GM18502 (cell line): ENCODE data around the gene CGNL1.

Experiments used
- ATAC-seq: cut with Tn5 transposase; IDR thresholded peaks from one replicate; pipeline ENCODE4 v1.9.1; 2021; ENCODE audit warnings: mild to moderate bottlenecking; ENCODE audit not compliant: unreplicated experiment, poor library complexity

Gene CGNL1

DNA sequence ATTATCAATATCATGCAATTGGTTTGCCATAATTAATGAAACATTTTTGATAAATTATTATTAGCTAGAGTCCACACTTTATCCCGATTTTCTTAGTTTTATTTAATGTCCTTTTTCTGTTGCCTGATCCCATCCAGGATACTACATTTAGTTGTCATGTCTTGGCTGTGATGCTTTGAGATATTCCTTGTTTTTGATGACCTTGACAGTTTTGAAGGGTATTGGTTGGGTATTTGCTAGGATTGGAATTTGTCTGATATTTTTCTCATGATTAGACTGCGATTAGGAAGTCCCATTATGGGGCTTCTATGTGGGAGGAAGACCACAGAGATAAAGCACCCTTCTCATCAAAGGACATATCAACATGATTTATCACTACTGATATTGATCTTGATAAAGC lies 43.0 kb downstream of the CGNL1 start:
- no peak for ATAC-seq

DNA sequence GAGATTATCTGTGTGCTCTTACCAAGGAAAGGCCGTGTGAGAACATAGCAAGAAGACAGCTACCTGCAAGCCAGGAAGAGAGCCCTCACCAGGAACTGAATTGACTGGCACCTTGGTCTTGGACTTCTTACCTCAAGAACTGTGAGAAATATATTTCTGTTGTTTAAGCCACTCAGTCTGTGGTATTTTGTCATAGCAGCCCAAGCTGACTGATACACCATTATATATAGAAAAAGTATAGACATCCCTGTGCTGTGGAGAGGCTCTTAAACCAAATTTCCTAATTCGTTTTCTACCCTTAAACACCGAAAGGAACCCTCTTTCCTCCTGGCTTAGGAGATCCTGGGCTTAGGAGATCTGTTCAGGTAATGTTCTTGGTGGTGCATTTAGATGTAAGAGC lies 44.8 kb downstream of the CGNL1 start:
- no peak for ATAC-seq

DNA sequence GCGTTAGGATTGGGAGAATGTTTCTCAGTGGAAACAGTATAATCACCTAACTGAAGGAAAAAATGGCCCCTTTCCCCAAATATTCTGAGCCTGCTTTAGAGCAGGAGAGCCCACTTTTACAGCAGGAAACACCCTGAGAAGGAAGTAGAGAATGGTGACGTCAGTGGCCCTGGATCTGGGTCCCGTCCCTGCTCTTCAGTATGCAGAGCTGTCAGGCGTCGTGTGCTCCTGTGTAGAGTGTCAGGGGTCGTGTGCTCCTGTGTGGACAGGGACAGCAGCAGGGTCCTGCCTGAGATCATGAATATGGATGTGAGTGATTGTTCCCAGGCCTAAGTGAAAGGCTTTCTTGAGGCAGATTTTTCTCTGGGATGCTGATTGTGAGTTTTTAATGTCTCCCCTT lies 45.2 kb downstream of the CGNL1 start:
- no peak for ATAC-seq

DNA sequence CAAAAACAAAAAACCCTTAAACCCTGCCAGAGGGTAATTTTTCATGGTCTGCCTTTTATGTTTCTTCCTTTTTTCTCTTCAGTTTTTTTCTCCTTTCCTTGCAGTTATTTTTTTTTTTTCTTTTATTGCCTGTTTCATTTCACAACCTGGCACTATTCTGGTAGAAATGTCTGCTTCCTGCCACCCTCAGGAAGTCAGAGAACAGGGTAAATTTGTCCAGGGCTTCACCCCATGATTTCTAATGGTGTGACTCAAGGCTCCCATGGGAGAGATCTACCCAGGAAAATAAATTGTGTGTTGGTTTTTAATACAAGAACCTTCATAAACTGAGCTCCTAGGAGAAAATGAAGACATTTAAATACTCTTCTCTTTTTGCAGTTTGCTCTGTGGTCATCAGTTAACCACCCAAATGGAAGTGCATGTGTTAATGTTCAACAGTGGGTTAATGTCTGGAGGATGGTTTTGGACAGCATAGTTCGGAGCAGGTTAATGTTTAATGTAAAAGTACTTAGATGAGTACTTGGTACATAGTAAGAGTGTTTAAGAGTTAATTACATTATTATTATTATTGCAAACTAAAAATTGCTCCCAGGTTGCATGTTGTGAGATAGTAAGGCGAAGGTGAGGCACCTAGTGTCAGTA lies 45.9 kb downstream of the CGNL1 start:
- ATAC-seq = no peak

DNA sequence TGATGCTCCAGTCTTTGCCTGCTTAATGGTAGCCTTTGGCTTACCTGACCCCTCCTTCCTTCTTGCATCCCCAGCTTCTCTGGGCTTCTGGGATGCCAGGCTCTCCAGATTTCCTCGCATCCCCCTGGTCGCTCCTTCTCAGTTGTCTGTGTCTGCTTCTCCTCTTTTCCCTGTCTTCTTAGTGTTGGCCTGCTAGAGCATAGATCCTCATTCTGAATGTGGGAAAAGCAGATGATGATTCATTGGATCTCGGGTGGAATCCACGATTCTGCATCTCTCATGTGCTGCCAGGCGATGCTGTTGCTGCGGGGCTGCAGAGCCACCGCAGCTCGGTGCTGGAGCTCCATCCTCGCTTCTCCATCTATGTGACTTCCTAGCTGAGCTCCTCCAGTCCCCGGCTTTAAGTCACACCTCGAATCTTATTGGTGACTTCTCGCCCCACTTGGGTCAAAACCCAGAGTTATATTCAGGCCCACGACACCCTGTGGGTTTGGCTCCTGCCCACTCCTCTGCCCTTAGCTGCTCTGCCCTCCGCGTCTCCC lies 47.4 kb downstream of the CGNL1 start:
- no peak for ATAC-seq

DNA sequence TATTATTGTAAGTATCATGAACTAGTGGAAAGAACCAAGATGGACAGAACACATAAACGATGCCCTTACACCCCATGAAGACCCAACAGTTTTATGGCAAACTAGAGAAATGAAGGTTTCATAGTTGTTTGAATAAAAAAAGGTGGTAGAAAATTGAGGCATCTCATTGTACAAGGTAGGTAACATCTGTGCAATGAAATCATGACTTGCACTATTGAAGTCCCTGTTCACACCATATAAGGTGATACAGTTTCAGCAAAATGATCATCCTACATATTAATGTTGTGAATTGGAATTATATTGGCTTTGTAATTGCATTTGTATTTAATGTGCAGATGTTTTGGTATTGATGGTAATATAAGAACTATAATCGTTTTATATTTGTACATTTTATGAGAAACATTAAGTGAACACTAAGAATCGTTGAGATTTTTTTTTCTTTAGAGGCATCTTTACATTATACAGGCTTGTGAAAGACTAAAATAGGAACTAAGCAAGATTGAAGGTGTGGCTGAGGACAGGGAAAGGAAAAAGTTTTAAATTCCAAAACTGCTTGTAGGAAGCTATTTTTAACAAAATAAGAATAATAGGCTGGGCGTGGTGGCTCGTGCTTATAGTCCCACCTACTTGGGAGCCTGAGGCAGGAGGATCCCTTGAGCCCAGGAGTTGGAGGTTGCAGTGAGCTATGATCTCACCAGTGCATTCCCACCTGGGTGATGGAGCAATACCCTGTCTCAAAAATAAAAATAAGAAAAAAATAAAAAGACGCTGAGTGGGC lies 48.5 kb downstream of the CGNL1 start:
- no peak for ATAC-seq

DNA sequence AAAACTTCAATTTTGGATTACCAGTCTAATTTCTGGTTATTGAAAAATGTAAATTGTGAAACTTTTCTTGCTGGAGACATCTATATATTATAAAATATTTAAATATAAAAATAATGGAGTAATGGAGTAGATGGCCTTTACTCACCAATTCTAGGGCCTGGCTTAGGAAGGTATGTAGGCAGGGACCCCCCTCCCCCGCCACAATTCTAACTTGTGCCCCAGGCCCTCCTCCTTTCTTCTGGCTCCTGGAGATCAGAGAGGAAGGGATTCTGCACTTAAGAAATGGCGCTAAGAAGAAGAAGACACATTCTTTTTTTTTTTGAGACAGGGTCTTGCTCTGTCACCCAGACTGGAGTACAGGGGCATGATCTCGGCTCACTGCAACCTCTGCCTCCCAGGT lies 49.5 kb downstream of the CGNL1 start:
- no peak for ATAC-seq

DNA sequence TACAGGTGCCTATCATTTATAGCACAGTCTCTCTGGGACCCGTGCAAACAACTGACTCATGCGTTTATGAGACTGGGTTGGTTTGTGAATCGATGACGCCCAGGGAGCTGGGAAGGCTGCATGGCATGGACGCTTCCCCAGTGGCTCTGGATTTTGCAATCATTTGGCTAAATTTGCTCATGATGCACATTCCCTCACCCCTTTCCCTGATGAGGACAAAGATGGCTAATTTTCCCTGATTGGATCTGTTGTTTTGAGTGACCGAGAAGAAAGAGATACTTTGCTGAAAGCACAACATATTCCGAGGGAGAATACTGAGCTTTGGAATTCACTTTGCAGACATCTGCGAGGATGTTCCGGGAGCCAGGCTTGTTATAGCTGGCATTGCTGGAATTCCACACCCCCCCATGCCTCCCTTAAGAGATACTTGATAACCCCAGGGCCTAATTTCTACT lies 51.1 kb downstream of the CGNL1 start:
- ATAC-seq = no peak

DNA sequence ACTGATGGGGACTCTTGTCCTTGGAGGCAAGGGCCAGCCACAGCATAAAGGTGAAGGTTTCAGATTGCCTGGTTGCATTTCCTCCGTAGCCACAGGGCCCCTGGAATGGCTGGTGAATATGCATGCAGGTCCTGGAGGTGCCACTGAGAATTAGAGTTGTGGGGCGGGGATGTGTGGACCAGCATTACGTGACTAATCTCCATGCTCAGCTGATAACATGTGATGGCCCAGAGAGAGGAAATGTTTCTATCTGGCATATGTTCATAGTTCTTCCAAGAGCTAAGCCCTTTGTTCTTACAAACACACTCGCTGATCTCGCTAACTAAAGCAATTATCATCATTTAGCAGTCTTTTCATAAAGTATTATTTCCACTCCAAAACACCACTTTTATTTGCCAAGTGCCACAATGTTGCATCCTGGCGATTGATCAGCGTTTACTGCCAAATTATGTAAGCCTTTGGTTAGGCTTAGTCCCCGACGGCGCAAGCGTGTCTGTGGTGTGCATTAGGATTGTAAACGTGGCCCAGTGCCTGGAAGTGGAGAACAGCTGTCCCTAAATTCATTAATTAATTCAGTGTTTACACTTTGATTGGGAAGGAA lies 55.9 kb downstream of the CGNL1 start:
- ATAC-seq = no peak

DNA sequence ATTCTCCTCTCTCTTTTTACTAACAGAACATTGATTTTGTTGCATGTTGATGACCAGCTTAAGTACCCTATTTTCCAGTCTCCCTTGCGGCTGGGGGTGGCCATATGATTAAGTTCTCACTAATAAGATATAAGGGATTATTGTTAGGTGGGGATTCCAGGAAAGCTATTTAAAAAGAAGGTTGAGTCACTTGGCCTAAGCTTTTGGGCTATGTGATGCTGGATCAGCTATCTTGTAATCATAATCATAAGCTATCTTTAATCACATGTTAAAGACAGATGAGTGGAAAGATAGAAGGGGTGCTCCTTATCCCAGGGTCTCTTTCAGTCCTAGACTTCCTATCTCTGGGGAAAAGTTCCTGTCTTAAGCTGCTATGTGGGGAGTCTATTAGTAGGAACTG lies 59.9 kb downstream of the CGNL1 start:
- no peak for ATAC-seq

DNA sequence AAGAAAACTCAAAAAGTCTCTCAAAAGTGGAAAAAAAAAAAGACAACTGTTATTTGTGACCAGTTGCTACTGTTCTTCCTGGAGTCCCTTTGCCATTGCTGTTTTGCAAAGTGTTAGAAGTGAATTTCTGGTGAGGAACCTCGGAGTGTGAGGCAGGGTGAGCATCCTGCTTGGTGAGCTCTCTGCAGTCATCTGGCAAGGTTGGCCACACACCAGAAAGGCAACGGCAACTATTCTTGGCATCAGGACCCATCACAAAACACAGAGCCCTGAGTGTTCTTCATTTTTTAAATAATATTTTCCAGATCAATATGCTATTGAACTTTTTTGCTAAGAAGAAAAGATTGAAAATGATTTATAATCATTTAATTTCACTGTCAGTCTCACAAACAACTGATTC lies 60.7 kb downstream of the CGNL1 start:
- no peak for ATAC-seq

DNA sequence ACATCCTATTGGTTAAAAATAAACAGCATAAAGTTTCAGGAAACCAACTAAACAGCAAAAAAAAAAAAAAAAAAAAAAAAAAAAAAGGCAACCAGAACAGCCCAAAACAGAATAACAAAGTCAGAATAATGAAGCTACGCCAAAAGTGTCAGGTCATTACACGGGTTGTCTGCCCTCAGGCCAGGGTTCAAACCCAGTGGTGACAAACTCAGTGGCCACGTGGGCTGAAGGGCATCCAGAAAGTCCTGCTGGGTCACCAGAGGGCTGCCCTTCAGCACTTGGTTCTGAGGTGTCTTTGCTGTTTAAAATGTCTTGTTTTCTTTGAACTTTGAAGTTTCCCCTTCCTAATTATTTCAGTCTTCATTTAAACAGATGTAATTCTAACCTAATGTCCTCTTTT lies 61.3 kb downstream of the CGNL1 start:
- ATAC-seq = no peak

DNA sequence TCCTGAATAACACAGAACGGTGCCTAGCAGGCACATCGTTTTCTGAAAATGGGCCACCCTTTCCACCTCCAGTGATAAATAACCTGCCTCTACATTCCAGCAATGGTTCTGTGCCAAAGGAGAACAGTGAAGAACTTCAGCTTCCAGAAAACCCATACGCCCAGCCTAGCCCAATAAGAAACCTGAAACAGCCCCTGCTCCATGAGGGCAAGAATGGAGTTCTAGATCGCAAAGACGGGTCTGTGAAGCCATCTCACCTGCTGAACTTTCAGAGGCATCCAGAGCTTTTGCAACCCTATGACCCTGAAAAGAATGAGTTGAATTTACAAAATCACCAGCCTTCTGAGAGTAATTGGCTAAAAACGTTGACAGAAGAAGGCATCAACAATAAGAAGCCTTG lies 61.9 kb downstream of the CGNL1 start:
- ATAC-seq = no peak

DNA sequence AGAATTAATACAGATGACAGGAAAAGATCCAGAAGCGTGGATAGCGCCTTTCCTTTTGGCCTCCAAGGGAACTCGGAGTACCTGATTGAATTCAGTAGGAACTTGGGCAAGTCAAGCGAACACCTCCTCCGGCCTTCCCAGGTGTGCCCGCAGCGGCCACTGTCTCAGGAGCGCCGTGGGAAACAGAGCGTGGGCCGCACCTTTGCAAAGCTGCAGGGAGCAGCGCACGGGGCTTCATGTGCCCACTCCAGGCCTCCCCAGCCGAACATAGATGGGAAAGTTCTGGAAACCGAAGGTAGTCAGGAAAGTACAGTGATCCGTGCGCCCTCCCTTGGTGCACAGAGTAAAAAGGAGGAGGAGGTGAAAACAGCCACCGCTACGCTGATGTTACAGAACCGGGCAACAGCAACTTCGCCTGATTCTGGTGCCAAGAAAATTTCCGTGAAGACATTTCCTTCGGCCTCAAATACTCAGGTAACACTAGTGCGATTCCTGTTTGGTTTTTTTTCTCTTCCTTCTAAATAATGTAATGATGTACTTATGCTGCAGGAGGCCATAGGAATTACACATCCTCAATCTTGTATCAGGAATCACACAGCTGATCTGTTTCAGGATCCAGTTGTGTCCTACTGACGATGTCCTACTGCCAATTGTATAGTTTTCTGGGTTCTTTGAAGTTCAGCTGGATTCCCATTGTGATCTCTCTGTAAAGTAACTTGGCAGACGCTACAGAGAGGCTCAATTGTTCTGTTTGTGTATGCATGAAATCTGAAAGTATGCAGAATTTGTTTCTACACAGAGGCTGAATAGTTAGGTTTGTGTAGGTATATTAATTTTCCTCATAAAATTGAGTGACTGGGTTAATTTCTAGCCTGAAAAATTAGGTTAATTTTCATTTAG lies 63.1 kb downstream of the CGNL1 start:
- ATAC-seq = no peak

DNA sequence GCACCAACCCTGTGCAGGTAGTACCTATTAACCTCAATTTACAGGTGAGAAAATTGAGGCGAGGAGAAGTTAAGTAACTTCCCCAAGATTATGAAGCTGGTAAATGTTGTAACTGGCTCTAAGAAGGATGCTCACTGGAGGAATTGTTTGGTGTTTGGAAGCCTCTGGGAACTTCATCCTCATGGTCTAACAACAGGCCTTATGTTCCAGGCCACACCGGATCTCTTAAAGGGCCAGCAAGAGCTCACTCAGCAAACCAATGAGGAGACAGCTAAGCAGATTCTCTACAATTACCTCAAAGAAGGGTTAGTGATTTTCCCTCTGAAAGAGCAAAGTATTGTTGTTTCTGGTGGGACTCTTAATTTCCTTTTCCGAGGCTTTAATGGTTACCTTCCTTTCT lies 63.9 kb downstream of the CGNL1 start:
- ATAC-seq = no peak

DNA sequence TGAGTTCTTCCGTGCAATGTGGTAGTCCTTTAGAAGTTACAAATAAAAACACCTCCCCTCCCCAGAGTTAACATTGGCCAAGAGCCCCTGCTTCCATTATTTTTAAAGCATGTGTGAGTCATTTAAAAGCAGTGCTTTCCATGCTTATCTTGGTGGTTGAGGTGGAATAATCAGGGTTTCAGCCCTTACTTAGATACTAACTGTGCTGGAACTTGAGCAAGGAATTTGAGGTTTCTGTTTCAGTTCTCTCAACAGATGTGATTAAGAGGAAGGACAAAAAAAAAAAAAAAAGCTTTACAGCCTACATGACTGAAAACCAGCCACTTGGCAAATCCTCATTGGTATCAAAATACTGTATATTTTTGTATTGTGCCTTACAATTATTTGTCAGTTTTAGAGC lies 64.5 kb downstream of the CGNL1 start:
- no peak for ATAC-seq

DNA sequence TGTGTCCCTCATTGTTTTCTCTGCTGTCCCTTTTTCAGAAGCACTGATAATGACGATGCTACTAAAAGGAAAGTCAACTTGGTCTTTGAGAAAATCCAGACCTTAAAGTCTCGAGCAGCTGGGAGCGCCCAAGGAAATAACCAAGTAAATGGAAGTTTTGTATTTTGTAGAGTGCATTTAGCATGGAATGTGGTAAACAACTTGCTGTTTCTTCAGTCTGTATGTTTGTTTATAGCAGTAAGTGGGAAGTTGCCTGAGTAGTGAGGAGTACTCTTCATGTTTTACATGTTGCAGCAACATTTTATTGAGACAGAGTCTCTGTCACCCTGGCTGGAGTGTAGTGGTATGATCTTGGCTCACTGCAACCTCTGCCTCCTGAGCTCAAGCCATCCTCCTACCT lies 66.0 kb downstream of the CGNL1 start:
- no peak for ATAC-seq

DNA sequence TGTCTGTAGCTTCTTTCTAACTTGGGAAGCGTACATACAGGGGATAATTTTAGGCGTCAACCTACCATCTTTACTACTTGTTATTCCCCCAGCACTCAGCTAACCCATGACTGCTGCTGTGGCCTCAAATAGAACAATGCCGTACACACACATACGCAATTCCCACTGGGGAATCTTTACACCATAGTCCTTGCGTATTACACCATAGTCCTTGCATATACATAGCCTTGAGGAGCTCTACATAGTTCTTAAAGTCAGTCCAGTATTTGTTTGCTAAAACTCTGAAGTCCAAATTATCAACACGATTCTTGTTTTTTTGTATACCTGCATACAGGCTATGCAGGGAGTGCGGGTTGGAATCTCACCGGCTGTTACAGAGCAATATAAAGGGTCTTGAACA lies 67.2 kb downstream of the CGNL1 start:
- no peak for ATAC-seq

DNA sequence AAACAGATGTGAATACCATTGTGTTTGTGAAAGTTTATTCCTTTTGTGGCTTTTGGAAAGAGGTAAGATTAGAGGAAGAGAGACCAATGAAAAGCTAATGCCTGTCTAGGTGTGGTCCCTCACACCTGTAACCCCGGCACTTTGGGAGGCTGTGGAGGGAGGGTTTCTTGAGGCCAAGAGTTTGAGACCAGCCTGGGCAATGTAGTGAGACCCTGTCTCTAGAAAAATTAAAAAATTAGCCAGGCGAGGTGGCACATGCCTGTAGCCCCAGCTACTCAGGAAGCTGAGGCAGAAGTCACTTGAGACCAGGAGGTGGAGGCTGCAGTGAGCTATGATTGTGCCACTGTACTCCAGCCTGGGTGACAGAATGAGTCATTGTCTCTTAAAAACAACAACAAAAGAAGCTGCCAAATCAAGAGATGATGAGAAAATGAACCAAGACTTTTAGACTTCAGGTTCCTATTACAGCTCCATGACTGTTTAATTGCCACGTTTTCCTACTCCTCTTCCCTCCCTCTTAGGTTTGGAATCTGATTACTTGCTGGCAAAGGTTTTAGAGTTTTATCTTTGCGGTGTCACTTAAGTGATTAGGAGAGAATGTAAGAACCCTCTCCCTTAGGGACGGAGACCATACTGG lies 68.7 kb downstream of the CGNL1 start:
- no peak for ATAC-seq

DNA sequence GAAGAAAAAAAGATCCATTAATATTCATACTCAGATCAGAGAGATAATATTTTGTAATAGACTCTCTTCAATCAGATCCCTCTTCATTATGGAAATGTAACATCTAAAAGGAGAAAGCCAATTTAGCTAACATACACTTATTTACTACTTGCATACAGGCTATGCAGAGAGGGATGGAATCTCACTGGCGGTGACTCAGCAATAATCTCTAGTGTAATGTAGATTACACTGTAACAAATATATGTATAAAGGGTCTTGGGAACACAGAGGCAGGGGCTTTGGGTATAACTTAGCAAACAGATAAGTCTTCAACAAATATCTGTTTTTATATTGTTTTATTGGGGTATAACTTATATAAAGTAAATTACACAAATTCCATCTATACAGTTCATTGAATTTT lies 69.6 kb downstream of the CGNL1 start:
- no peak for ATAC-seq
